ENCODE data around the gene CHST6. TPM values are rescaled to one million over a fixed set of nuclear protein-coding genes. Genes with fewer than 3 reads are reported as not detected.

Gene CHST6
- total and polyA plus RNA-seq, 9 of the 15 experiments (the other 6 are each of a cell fraction or from before 2014, with no cell fraction given) = 0.01 to 0.05 (median 0.02) TPM; not detected in 6

DNA sequence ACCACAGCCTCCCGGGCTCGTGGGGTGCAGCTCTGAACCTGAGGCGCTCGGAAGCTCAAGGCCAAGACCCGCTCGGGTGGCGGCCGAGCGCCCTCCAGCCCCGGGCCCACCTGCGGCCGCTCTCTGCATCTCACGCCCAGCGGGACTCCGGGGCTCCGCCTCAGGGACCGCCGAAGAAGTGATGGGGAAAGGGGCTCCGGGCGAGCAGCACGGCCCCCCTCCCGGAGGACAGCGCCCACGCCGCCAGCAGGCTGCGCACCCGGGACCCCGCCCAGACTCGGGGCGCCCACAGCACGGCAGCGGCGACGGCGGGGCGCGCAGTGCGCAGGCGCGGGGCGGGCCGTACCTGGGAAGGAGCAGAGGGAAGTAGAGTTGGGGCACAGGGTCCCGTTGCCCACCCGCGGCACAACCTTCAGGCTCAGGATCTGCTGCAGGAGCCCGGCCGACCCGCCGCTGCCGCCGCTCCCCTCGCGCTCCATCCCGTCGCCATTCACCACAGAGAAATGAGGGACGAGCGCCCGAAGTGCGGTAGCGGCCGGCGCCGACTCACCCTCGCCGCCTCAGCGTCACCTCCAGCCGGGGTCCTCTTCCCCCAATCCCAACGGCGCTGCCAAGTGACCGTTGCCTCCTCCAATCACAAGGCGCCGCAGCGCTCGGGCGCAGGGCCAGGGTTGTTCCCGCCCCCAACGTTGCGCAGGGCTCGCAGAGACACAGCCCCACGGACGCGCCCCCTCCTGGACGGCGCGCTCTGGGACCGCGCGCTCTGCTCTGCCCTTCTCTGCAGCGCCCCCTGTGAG, 30.9 kb downstream of the CHST6 start, which contains the start of gene TMEM170A (continued):
- TF ChIP-seq SMAD4 (CRISPR knock-in tag; conservative IDR thresholded peaks at IDR 0.05) (peak; percentile 47; the same call in 1 of the 2 replicates), RBM39 (optimal IDR thresholded peaks at IDR 0.05; ENCODE audit: low read depth, low read length) (no peak), BRCA1 (IDR thresholded peaks at IDR 0.05) (no peak), BRCA1 (CRISPR knock-in tag; IDR thresholded peaks at IDR 0.05) (no peak), NCOA6 (IDR thresholded peaks at IDR 0.05) (no peak; the same call in 1 of the 2 replicates), EP400 (IDR thresholded peaks at IDR 0.05) (peak; percentile 75), ARID2 (IDR thresholded peaks at IDR 0.05) (peak; percentile 82), PTRF (tag; IDR thresholded peaks at IDR 0.05) (no peak), NFRKB (IDR thresholded peaks at IDR 0.05; ENCODE audit: low read depth) (no peak), ESRRA (IDR thresholded peaks at IDR 0.05; ENCODE audit: borderline replicate concordance, low read depth) (peak; percentile 71; the same call in 1 of the 2 replicates), SNRNP70 (optimal IDR thresholded peaks at IDR 0.05; ENCODE audit: low read depth, low read length) (no peak), EZH2 (IDR thresholded peaks at IDR 0.05; ENCODE audit: borderline replicate concordance, low read depth, low read length) (no peak), NFIC (IDR thresholded peaks at IDR 0.05) (peak; percentile 96), ZNF830 (CRISPR knock-in tag; IDR thresholded peaks at IDR 0.05) (no peak), TEAD4 (IDR thresholded peaks at IDR 0.05; ENCODE audit: low read length) (peak; percentile 28; the same call in 1 of the 2 replicates), TEAD4 (CRISPR knock-in tag; IDR thresholded peaks at IDR 0.05; ENCODE audit: borderline replicate concordance) (no peak), ETV6 (IDR thresholded peaks at IDR 0.05; ENCODE audit: borderline replicate concordance in 1 of 2, low read depth in 2 of 2, low read length in 1 of 2) (no peak), ETV6 (CRISPR knock-in tag; IDR thresholded peaks at IDR 0.05; ENCODE audit: borderline replicate concordance) (no peak), RFX7 (CRISPR knock-in tag; IDR thresholded peaks at IDR 0.05) (no peak), DNMT1 (IDR thresholded peaks at IDR 0.05) (no peak)
- TF ChIP-seq, protein P1, sequence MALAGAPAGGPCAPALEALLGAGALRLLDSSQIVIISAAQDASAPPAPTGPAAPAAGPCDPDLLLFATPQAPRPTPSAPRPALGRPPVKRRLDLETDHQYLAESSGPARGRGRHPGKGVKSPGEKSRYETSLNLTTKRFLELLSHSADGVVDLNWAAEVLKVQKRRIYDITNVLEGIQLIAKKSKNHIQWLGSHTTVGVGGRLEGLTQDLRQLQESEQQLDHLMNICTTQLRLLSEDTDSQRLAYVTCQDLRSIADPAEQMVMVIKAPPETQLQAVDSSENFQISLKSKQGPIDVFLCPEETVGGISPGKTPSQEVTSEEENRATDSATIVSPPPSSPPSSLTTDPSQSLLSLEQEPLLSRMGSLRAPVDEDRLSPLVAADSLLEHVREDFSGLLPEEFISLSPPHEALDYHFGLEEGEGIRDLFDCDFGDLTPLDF (CRISPR knock-in tag; IDR thresholded peaks at IDR 0.05) = peak; percentile 93
- TF ChIP-seq, protein P2, sequence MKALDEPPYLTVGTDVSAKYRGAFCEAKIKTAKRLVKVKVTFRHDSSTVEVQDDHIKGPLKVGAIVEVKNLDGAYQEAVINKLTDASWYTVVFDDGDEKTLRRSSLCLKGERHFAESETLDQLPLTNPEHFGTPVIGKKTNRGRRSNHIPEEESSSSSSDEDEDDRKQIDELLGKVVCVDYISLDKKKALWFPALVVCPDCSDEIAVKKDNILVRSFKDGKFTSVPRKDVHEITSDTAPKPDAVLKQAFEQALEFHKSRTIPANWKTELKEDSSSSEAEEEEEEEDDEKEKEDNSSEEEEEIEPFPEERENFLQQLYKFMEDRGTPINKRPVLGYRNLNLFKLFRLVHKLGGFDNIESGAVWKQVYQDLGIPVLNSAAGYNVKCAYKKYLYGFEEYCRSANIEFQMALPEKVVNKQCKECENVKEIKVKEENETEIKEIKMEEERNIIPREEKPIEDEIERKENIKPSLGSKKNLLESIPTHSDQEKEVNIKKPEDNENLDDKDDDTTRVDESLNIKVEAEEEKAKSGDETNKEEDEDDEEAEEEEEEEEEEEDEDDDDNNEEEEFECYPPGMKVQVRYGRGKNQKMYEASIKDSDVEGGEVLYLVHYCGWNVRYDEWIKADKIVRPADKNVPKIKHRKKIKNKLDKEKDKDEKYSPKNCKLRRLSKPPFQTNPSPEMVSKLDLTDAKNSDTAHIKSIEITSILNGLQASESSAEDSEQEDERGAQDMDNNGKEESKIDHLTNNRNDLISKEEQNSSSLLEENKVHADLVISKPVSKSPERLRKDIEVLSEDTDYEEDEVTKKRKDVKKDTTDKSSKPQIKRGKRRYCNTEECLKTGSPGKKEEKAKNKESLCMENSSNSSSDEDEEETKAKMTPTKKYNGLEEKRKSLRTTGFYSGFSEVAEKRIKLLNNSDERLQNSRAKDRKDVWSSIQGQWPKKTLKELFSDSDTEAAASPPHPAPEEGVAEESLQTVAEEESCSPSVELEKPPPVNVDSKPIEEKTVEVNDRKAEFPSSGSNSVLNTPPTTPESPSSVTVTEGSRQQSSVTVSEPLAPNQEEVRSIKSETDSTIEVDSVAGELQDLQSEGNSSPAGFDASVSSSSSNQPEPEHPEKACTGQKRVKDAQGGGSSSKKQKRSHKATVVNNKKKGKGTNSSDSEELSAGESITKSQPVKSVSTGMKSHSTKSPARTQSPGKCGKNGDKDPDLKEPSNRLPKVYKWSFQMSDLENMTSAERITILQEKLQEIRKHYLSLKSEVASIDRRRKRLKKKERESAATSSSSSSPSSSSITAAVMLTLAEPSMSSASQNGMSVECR (CRISPR knock-in tag; IDR thresholded peaks at IDR 0.05) = no peak; the same call in 1 of the 2 replicates
- TF ChIP-seq, protein P3, sequence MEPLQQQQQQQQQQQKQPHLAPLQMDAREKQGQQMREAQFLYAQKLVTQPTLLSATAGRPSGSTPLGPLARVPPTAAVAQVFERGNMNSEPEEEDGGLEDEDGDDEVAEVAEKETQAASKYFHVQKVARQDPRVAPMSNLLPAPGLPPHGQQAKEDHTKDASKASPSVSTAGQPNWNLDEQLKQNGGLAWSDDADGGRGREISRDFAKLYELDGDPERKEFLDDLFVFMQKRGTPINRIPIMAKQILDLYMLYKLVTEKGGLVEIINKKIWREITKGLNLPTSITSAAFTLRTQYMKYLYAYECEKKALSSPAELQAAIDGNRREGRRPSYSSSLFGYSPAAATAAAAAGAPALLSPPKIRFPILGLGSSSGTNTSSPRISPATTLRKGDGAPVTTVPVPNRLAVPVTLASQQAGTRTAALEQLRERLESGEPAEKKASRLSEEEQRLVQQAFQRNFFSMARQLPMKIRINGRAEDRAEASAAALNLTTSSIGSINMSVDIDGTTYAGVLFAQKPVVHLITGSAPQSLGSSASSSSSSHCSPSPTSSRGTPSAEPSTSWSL (CRISPR knock-in tag; IDR thresholded peaks at IDR 0.05; ENCODE audit: borderline replicate concordance) = no peak

All from K562 (cell line).